H1 (cell line): Measurements from ENCODE around the gene SNX24. TPM values are rescaled to one million over a fixed set of nuclear protein-coding genes. Genes with fewer than 3 reads are reported as not detected.

ENCODE experiments used
- CTCF ChIA-PET: fragments of 300-600 bp; sonication (Branson Sonifier 250); formaldehyde crosslinking; loops from one replicate; lab custom pipeline; 2021; ENCODE audit not compliant: partially characterized antibody; lab: Charles Lee
- POLR2A ChIA-PET: fragments of 300-600 bp; sonication (Branson Sonifier 250); formaldehyde crosslinking; loops from one replicate; lab custom pipeline; 2021; ENCODE audit warnings: inconsistent platforms; ENCODE audit not compliant: partially characterized antibody; lab: Charles Lee
- DNase-seq, 2 experiments: peaks; one replicate each; pipeline versions ENCODE4 v3.0.0 to v3.0.0-alpha.2; 2010 to 2022; ENCODE audit warnings: low spot score in 2 of 2, low read depth in 1 of 2, mixed read lengths in 1 of 2
- FAIRE-seq: peaks from 2 replicates; lab custom pipeline; 2011; peaks lifted over from hg19 to GRCh38; lab: Jason Lieb, UNC
- H2AFZ ChIP-seq: 2 replicates; pipeline ENCODE4 v1.8.1; 2012; ENCODE audit warnings: low read length, inconsistent platforms
- H2AK5ac ChIP-seq: 2 replicates; pipeline ENCODE4 v1.6.1; 2013; ENCODE audit warnings: low read depth, low read length
- H2BK120ac ChIP-seq: replicated peaks from 2 replicates; pipeline ENCODE3; 2013; ENCODE audit warnings: low read depth, low read length, inconsistent platforms
- H2BK12ac ChIP-seq: 2 replicates; pipeline ENCODE4 v1.6.1; 2013; ENCODE audit warnings: low read depth, low read length
- H2BK15ac ChIP-seq: 2 replicates; pipeline ENCODE4 v1.6.1; 2013; ENCODE audit warnings: low read length
- H2BK20ac ChIP-seq: 2 replicates; pipeline ENCODE4 v1.6.1; 2013; ENCODE audit warnings: low read length
- H2BK5ac ChIP-seq: 2 replicates; pipeline ENCODE4 v1.6.1; 2013; ENCODE audit warnings: low read depth, low read length
- H3K14ac ChIP-seq: 2 replicates; pipeline ENCODE4 v1.6.1; 2013; ENCODE audit warnings: inconsistent platforms; ENCODE audit not compliant: insufficient read length
- H3K18ac ChIP-seq: 2 replicates; pipeline ENCODE4 v1.6.1; 2013; ENCODE audit warnings: low read length; ENCODE audit errors: extremely low read depth
- H3K23ac ChIP-seq: 2 replicates; pipeline ENCODE4 v1.6.1; 2013; ENCODE audit warnings: inconsistent platforms; ENCODE audit not compliant: insufficient read length
- H3K23me2 ChIP-seq: 2 replicates; pipeline ENCODE4 v1.6.1; 2013; ENCODE audit warnings: low read depth, low read length
- H3K27ac ChIP-seq: 2 replicates; pipeline ENCODE4 v1.6.1; 2011; ENCODE audit warnings: low read depth, low read length, inconsistent platforms
- H3K27me3 ChIP-seq, 4 experiments: replicated peaks in 1 of 4; 1 replicate in 1 of 4; 2 replicates in 3 of 4; pipeline versions ENCODE4 v1.6.1 to v1.8.1; 2011 to 2013; ENCODE audit warnings: low read length in 3 of 4, mild to moderate bottlenecking in 3 of 4, inconsistent platforms in 2 of 4, mixed read lengths in 2 of 4, moderate library complexity in 1 of 4; ENCODE audit not compliant: control insufficient read depth in 3 of 4, insufficient read depth in 3 of 4; ENCODE audit errors: extremely low read depth in 1 of 4
- H3K36me3 ChIP-seq, 4 experiments: 2 replicates each; pipeline versions ENCODE4 v1.6.1 to v1.8.1; 2011 to 2013; ENCODE audit warnings: mild to moderate bottlenecking in 4 of 4, low read length in 3 of 4, moderate library complexity in 2 of 4, control low read depth in 1 of 4, inconsistent platforms in 1 of 4; ENCODE audit not compliant: insufficient read depth in 4 of 4, control insufficient read depth in 2 of 4
- H3K4ac ChIP-seq: replicated peaks from 2 replicates; pipeline ENCODE3; 2013; ENCODE audit warnings: low read length, low read depth, mixed read lengths, inconsistent platforms; ENCODE audit not compliant: insufficient read length
- H3K4me1 ChIP-seq, 4 experiments: replicated peaks in 1 of 4; 1 replicate in 1 of 4; 2 replicates in 3 of 4; pipeline versions ENCODE4 v1.6.1 to v1.8.1; 2011 to 2013; ENCODE audit warnings: low read length in 3 of 4, inconsistent platforms in 2 of 4, mixed read lengths in 1 of 4; ENCODE audit not compliant: insufficient read depth in 4 of 4, control insufficient read depth in 3 of 4
- H3K4me2 ChIP-seq, 2 experiments: 2 replicates each; pipeline versions ENCODE4 v1.6.1 to v1.8.1; 2011 to 2013; ENCODE audit warnings: low read depth in 2 of 2, low read length in 2 of 2, control low read depth in 1 of 2, inconsistent platforms in 1 of 2, mild to moderate bottlenecking in 1 of 2; ENCODE audit not compliant: insufficient read depth in 1 of 2
- H3K4me3 ChIP-seq, 4 experiments: fragments of 200-600, 300-600 bp in 1 of 4; sonication (generic), shearing (Covaris generic), sonication (Bioruptor Twin) in 1 of 4; 2 replicates each; pipeline versions ENCODE4 v1.5.1 to v1.8.1; 2011 to 2016; ENCODE audit warnings: low read length in 4 of 4, low read depth in 3 of 4, control low read depth in 2 of 4, inconsistent platforms in 2 of 4, mild to moderate bottlenecking in 2 of 4, mixed read lengths in 1 of 4, moderate library complexity in 1 of 4; ENCODE audit not compliant: insufficient read depth in 2 of 4; ENCODE audit errors: extremely low read depth in 1 of 4
- H3K56ac ChIP-seq: replicated peaks from 2 replicates; pipeline ENCODE3; 2013; ENCODE audit warnings: low read depth, mild to moderate bottlenecking, mixed read lengths, low read length, inconsistent platforms; ENCODE audit not compliant: insufficient read length
- H3K79me1 ChIP-seq: 2 replicates; pipeline ENCODE4 v1.6.1; 2013; ENCODE audit warnings: low read depth, low read length, control low read depth
- H3K79me2 ChIP-seq, 2 experiments: 2 replicates each; pipeline versions ENCODE4 v1.6.1 to v1.8.1; 2012 to 2013; ENCODE audit warnings: low read length in 2 of 2, mild to moderate bottlenecking in 2 of 2, inconsistent platforms in 1 of 2; ENCODE audit not compliant: insufficient read depth in 2 of 2, control insufficient read depth in 1 of 2
- H3K9ac ChIP-seq, 4 experiments: replicated peaks in 1 of 4; 1 replicate in 1 of 4; 2 replicates in 3 of 4; pipeline versions ENCODE4 v1.6.1 to v1.8.1; 2011 to 2013; ENCODE audit warnings: low read depth in 3 of 4, low read length in 3 of 4, control low read depth in 2 of 4, mild to moderate bottlenecking in 2 of 4, moderate library complexity in 2 of 4, inconsistent platforms in 1 of 4; ENCODE audit errors: extremely low read depth in 1 of 4
- H3K9me3 ChIP-seq, 2 experiments: 2 replicates each; pipeline versions ENCODE4 v1.6.1 to v1.8.1; 2012 to 2013; ENCODE audit warnings: mild to moderate bottlenecking in 2 of 2, moderate library complexity in 2 of 2, control low read depth in 1 of 2, inconsistent platforms in 1 of 2, low read depth in 1 of 2, low read length in 1 of 2, mixed read lengths in 1 of 2; ENCODE audit not compliant: insufficient read depth in 2 of 2
- H4K20me1 ChIP-seq, 2 experiments: replicated peaks in 1 of 2; 2 replicates each; pipeline versions ENCODE3 to v1.8.1; 2011 to 2013; ENCODE audit warnings: inconsistent platforms in 2 of 2, low read length in 2 of 2, mild to moderate bottlenecking in 1 of 2; ENCODE audit not compliant: insufficient read depth in 2 of 2, control insufficient read depth in 1 of 2
- H4K5ac ChIP-seq: 2 replicates; pipeline ENCODE4 v1.6.1; 2013; ENCODE audit warnings: low read length, low read depth, mixed read lengths, inconsistent platforms; ENCODE audit not compliant: insufficient read length
- H4K8ac ChIP-seq: 2 replicates; pipeline ENCODE4 v1.8.0; 2013; ENCODE audit warnings: mild to moderate bottlenecking, moderate library complexity, low read length, inconsistent platforms; ENCODE audit not compliant: insufficient read depth; ENCODE audit errors: extremely low read depth
- H4K91ac ChIP-seq: replicated peaks from 2 replicates; pipeline ENCODE3; 2013; ENCODE audit warnings: low read length, mixed read lengths, inconsistent platforms; ENCODE audit not compliant: insufficient read length
- BACH1 ChIP-seq: IDR thresholded peaks from 2 replicates; pipeline ENCODE4 v1.6.1; 2012; ENCODE audit warnings: low read length, improper control_type of control experiment
- WGBS, 2 experiments: shearing (Covaris generic) in 1 of 2; methylation state at CpG; one replicate each; pipeline versions ENCODE4 v1.1.6 to v1.1.7; 2013 to 2015; ENCODE audit warnings: low lambda C conversion rate in 2 of 2, mixed read lengths in 2 of 2, inconsistent platforms in 1 of 2, low coverage in 1 of 2, missing lambda C conversion rate in 1 of 2; ENCODE audit not compliant: insufficient replicate concordance in 2 of 2, insufficient coverage in 1 of 2, insufficient read length in 1 of 2; ENCODE audit errors: extremely low coverage in 1 of 2, missing lambda C conversion rate in 1 of 2; 5-methylcytosine and 5-hydroxymethylcytosine counted together
- polyA plus RNA-seq, 7 experiments: library from polyadenylated mRNA; depleted of rRNA in 3 of 7; stranded (reverse) in 5 of 7; unstranded in 2 of 7; fragments of >200 nt in 5 of 7; fragments of 200-250 nt in 2 of 7; gene quantifications; 1 replicate in 5 of 7; 2 replicates in 1 of 7; 4 replicates in 1 of 7; pipeline versions ENCODE4 v1.2.1 to v1.2.3, GENCODE V29; 2011 to 2013; ENCODE audit warnings: missing spikeins in 2 of 7, mixed read lengths in 2 of 7
- total RNA-seq: library from RNA; stranded (reverse); fragmentation: NEBNext Ultra II Directional; extraction: Animal tissue kit (Norgen Biotek cat#: 25700); gene quantifications from 2 replicates; pipeline ENCODE4 v1.2.1, GENCODE V29; 2021

SNX24 gene
- total and polyA plus RNA-seq, 2 of the 8 experiments (the other 6 are each of a cell fraction or from before 2014, with no cell fraction given): 7.3 to 14.3 TPM

DNA sequence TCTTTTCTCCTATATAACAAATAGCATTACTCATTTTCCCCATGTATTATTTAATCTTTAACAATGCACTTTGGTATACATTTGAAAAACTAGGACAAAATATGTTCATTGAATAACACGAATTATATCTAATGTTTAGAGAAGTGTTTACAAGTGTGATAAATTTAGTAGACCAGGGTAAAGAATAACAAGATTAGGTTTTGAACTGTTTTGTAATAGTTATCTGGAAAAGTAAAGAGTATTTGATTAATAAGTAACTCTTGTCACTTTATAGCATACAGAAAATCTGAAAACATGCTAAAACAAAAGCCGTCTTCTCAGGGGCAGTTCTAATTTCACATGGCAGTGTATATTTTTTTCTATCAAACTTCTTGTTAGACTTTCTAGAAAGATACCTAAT, 132.7 kb downstream of the SNX24 start:
- Histone ChIP-seq H3K79me2 (no peaks in the 10 kb centered on the region), H2AK5ac (no peak overlapping the region), H3K56ac (no peak overlapping the region), H2AFZ (no peak overlapping the region), H3K18ac (no peak overlapping the region), H3K14ac (no peak overlapping the region), H3K23ac (no peak overlapping the region), H4K8ac (no peak overlapping the region), H3K27me3 (no peaks in the 10 kb centered on the region), H3K27ac (no peak overlapping the region), H3K4me2 (no peak overlapping the region), H3K4me1 (peaks cover 0 to 2% (median 0%) of the 10 kb centered on the region in 4 experiments; a peak in 1 of 7 replicates), H3K4ac (no peak overlapping the region), H2BK15ac (no peak overlapping the region), H2BK5ac (no peak overlapping the region), H4K91ac (no peak overlapping the region), H3K9me3 (no peaks in the 10 kb centered on the region), H4K5ac (no peak overlapping the region), H3K4me3 (no peak overlapping the region), H3K9ac (no peak overlapping the region), H4K20me1 (no peaks in the 10 kb centered on the region), H3K79me1 (no peaks in the 10 kb centered on the region), H2BK12ac (no peak overlapping the region), H3K23me2 (no peaks in the 10 kb centered on the region), H2BK20ac (no peak overlapping the region), H2BK120ac (no peak overlapping the region), H3K36me3 (no peaks in the 10 kb centered on the region)
- DNase-seq (no peak), FAIRE-seq (no peak)
- TF ChIP-seq BACH1: no peak
- POLR2A ChIA-PET: no interaction called here
- CTCF ChIA-PET: no interaction called here
- WGBS, 2 experiments: 87% methylated on average over 2 of the region's 2 CpGs; no CpG with 5 or more reads in 1 of the 2 experiments
